Stimulated activated CD8-positive, alpha-beta memory T cell treated with anti-CD3 and anti-CD28 coated beads, Interleukin-4, amount 100 ng/mL, for 24 hours (primary cell): Measurements from ENCODE around the gene LSAMP.

Experiments
- DNase-seq: peaks from one replicate; pipeline ENCODE4 v3.0.0-alpha.2; 2020; ENCODE audit warnings: low read depth

The LSAMP gene

GRCh38 chr3:115943579-115943978 lies 501.7 kb downstream of the LSAMP start:
- DNase-seq: no peak

GRCh38 chr3:115937054-115937453 lies 508.2 kb downstream of the LSAMP start:
- no peak for DNase-seq

GRCh38 chr3:115932807-115933206 lies 512.5 kb downstream of the LSAMP start:
- DNase-seq: no peak

GRCh38 chr3:115931581-115931980 lies 513.7 kb downstream of the LSAMP start:
- DNase-seq: no peak

GRCh38 chr3:115930922-115931321 lies 514.4 kb downstream of the LSAMP start:
- no peak for DNase-seq

GRCh38 chr3:115930168-115930567 lies 515.1 kb downstream of the LSAMP start:
- no peak for DNase-seq

- DNase-seq: no peak
Observed at GRCh38 chr3:115928376-115928775, 516.9 kb downstream of the LSAMP start.

- no peak for DNase-seq
Observed at GRCh38 chr3:115927197-115927596, 518.1 kb downstream of the LSAMP start.

GRCh38 chr3:115922681-115923347 lies 522.5 kb downstream of the LSAMP start:
- DNase-seq: no peak

- DNase-seq: no peak
Observed at GRCh38 chr3:115921711-115922110, 523.6 kb downstream of the LSAMP start.

GRCh38 chr3:115918900-115919299 lies 526.4 kb downstream of the LSAMP start:
- no peak for DNase-seq

GRCh38 chr3:115916866-115917265 lies 528.4 kb downstream of the LSAMP start:
- no peak for DNase-seq

- DNase-seq: no peak
Observed at GRCh38 chr3:115915061-115915460, 530.2 kb downstream of the LSAMP start.

- no peak for DNase-seq
Observed at GRCh38 chr3:115913069-115913686, 532.1 kb downstream of the LSAMP start.

- DNase-seq: no peak
Observed at GRCh38 chr3:115912372-115912771, 532.9 kb downstream of the LSAMP start.

- no peak for DNase-seq
Observed at GRCh38 chr3:115905871-115906270, 539.4 kb downstream of the LSAMP start.

- DNase-seq: no peak
Observed at GRCh38 chr3:115903843-115904242, 541.4 kb downstream of the LSAMP start.

- no peak for DNase-seq
Observed at GRCh38 chr3:115901008-115901407, 544.3 kb downstream of the LSAMP start.

- no peak for DNase-seq
Observed at GRCh38 chr3:115899535-115899934, 545.8 kb downstream of the LSAMP start.

GRCh38 chr3:115898656-115899410 lies 546.5 kb downstream of the LSAMP start:
- DNase-seq: no peak

GRCh38 chr3:115891006-115891636 lies 554.2 kb downstream of the LSAMP start:
- no peak for DNase-seq

- no peak for DNase-seq
Observed at GRCh38 chr3:115890579-115890978, 554.7 kb downstream of the LSAMP start.

GRCh38 chr3:115885621-115886020 lies 559.7 kb downstream of the LSAMP start:
- no peak for DNase-seq
